GM12873 (cell line): ENCODE results near the gene C1orf167.

Experiments
- TF ChIP-seq, protein P1 (sequence below): IDR thresholded peaks from 2 replicates; pipeline ENCODE4 v1.5.1; 2012; ENCODE audit warnings: low read depth, mild to moderate bottlenecking, moderate library complexity, low read length, control low read depth; ENCODE audit not compliant: insufficient read depth; ENCODE audit errors: missing control alignments

Gene C1orf167

DNA sequence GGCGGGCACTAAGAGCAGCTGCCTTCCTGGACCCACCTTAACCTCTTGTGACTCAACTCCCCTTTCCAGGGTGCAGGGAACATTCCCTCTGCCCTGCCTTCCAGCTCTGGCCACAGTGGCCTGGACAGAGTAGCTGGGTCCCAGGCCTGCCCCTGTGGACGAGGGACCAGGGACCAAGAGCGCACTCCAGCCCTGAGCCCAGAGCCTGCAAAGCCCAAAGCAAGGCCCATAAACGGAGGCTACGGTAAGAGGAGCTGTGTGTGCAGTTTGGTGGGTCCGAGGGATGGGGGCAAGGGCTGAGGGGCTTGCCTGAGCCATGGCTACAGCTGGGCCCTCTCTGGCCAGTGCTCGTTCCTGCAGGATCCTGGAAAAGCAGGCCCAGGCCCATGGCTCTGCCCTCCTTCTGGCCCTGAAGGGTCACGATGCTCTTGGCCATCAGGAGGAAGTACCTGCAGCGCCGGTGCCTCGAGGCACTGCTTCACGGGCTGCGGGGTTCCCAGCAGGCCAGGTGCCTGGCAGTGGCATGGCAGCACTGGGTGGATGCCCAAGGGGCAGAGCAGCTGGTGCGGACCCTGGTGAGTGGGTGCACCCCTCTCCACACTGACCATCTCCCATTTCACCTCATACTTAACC, 25.9 kb downstream of the C1orf167 start:
- TF ChIP-seq, protein P1, sequence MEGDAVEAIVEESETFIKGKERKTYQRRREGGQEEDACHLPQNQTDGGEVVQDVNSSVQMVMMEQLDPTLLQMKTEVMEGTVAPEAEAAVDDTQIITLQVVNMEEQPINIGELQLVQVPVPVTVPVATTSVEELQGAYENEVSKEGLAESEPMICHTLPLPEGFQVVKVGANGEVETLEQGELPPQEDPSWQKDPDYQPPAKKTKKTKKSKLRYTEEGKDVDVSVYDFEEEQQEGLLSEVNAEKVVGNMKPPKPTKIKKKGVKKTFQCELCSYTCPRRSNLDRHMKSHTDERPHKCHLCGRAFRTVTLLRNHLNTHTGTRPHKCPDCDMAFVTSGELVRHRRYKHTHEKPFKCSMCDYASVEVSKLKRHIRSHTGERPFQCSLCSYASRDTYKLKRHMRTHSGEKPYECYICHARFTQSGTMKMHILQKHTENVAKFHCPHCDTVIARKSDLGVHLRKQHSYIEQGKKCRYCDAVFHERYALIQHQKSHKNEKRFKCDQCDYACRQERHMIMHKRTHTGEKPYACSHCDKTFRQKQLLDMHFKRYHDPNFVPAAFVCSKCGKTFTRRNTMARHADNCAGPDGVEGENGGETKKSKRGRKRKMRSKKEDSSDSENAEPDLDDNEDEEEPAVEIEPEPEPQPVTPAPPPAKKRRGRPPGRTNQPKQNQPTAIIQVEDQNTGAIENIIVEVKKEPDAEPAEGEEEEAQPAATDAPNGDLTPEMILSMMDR, result no peak

DNA sequence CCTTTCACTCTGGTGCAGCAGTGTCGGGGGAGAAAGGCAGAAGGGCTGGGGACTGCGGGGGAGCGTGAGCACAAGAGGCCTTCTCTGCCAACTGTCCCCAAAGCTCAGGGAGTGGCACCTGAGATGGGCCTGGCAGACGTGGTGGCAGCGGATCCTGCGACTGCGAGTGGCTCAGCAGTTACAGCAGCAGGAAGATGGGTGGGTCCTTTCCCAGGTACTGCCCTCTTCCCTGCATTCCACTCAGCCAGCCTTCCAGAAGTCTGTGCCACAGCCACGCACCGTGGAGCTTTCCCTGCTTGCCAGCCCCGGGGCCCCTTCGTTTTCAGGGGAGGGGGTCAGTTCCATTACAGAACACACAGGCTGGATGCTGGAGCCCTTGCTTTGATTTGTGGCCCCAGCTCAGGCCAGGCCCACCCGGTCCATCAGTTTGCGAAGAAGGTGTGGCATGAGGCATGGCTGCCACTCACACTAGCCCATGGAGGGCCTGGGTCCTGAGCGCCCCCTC, 26.6 kb downstream of the C1orf167 start:
- TF ChIP-seq, protein P1, result no peak

DNA sequence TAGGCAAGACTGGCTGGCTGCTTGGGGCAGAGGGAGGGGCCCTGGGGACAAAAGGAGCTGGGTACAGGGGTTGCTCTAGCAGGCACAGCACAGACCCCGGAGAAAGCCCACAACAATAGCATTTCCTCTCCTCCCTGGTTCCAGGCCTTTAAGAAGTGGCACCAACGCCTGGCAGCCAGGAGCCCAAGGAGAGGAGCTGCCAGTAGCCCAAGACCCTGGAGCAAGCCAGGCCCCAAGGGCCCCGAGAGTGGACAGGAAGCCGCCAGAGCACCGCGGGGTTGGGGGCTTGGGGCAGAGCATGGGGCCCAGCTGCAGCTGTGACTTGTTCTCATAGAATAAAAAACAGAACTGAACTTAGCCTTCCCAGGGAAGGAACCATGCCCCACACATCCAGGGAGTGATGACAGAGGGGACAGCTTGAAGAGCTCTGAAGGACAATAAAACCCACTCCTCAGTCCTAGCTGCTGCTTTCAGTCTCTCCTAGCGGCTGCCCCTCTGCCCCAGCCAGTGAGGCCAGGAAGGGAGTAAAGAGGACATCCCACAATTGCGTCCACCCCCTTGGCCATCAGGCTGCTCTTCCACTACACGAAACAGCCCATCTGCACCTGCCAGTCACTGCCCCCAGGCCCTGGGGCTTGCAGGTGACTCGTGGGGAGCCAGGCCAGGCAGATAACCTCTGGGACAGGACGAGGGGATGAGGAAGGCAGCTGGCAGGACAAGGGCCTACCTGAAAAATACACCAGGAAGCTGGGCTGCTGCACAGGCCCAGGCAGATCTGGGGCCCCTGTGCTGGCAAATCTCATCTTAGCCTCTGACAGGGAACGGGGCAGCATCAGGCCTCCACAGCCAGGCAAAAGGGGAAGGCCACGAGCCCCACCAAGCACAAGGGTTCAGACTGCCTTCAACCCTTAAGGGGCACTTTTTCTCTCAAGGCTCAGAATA, 27.4 kb downstream of the C1orf167 start:
- TF ChIP-seq, protein P1, result no peak

DNA sequence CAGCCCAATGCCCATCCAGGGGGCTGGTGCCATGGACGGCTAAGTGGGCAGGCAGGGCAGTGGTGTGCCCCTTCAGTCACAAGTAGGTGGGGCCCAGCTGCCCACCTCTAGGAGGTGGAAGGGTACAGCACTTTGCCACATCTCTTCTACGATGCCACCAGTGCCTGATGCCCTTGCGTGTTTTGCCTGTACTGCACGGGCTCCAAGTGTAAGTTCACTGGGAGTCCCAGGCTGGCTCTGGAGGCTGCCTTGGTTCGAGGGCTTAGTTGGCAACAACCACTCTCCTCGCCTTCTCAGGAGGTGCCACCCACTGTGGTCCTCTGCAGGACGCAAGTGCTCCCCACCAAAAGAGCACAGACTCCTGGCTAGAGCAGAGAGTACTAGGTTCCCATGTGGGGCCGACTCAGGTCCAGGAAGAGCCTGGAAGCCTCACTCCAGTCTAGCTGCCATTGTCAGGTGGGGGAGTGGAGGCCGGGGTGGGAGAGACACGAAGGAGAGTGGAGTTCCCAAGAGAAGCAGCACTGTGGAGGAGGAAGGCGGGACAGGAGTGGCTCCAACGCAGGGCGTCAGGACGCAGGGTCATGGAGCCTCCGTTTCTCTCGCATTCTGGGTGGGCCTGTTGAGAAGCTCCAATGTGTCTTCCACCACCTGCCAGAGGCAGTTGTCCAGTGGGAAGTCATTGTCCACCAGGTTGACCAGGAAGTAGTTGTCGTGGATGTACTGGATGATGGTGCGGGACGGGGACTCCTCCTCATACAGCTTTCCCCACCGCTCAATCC, 28.3 kb downstream of the C1orf167 start:
- TF ChIP-seq, protein P1, result no peak

DNA sequence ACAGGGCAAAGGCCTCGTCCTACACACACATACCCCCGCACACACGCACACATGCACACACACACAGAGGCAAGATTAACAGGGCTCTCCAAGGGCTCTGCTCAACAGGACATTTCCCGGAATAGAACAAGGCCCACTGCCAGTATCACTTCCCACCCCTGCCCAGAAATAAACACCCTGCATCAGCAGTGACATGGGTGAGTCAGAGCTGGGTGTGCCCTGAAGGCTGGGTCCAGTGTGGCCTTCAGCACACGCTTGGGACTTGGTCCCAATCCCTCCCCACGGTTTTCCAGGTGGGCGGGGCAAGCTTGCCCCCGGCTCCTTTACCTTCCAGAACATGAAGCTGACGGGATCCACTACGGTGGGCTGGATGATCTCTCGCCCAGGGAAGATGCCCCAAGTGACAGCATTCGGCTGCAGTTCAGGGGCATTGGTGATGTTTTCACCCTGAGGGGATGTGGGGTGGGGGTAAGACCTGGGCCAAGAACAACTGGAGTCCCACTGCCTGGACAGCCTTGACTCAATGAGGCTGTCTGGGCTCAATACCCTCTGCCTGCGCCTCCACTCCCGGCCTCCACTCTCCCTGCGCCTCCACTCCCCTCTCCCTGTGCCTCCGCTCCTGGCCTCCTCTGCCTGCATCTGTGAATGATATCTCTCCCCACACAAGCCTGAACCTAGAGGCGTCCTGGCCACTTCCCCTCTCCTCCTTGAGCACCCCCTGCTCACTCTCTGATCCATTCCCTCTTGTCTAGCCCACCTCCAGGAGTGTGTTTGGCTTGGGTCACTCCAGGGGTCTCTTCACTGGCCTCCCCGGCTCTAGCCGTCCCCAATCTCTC, 29.1 kb downstream of the C1orf167 start:
- TF ChIP-seq, protein P1, result no peak

DNA sequence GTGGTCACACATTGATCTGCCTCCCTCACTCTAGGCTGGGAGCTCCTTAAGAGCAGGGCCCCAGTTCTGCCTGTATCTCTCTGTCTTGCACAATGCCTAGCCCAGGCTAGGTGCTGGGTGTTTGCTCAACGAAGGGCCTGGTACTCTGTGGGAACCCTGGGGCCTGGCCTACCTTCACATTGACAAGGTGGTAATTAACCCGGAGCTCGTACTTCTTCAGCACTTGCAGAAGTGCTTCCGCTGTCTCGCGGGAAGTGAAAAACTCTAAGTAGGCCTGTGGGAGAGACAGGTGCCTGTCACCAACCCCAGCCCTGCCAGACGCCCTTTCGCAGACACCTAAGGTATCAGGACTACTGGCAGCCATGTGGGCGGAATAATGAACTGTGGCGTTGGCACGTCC, 30.1 kb downstream of the C1orf167 start:
- TF ChIP-seq, protein P1, result no peak
